Measurements from ENCODE around the gene KRTCAP2.
"Not testable (repeated sequence)": the region's sequence is repeated elsewhere in the genome, so short reads cannot be mapped to it uniquely, and the experiment has no call there.

The KRTCAP2 gene

DNA sequence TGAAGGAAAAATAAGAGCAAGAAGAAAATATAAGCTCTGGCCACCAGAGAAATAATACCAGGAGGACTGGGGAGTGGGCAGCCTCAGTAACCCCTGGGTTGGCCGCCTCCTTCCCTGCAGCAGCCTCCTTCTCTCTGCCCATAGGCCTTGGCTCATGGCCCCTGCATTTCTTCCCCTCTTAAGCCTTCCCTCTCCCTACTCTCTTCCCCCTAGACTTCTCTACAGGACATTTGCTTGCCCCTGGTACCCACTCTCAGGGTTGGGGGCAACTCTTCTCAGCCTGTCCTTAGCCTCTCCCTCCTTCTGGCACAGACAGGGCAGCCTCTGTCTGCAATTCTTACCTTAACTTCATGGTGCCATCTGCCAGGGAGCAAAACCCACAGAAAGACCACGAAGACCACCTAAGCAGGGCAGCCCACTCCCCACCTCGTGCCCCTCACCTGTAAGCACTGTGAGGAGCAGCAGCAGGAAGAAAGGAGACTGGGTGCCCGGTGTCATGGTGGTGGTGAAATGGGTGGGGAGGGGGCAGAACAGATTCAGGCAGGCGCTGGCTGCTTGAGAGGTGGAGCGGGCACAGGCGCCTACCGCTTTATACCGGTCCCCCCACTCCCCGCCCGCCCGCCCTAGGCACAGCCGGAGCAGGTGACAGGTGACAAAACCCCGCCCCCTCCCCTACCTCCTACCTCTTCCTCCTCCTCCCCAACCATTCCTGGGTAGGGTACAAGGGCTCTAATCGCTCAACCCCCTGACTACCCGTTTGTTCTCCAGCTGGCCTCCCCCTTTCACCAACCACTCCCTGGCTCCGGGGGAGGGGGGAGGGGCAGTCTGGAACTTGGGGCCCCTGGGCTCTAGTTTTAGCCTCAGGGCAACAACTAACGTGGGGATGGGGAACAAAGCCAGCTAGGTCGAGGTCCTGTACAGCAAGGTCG, 19.5 kb upstream of the KRTCAP2 start:
- DNase-seq (ENCODE audit: low spot score in 2 of 2) (no peak), ATAC-seq (no peak)
- Mint-ChIP-seq H3K4me1 (peaks cover 46% of the 10 kb centered on the region), H3K36me3 (peaks cover 35% of the 10 kb centered on the region), H3K9me3 (no peaks in the 10 kb centered on the region), H3K27ac (peak overlapping the region; percentile 99), H3K4me3 (peak overlapping the region; percentile 90)

DNA sequence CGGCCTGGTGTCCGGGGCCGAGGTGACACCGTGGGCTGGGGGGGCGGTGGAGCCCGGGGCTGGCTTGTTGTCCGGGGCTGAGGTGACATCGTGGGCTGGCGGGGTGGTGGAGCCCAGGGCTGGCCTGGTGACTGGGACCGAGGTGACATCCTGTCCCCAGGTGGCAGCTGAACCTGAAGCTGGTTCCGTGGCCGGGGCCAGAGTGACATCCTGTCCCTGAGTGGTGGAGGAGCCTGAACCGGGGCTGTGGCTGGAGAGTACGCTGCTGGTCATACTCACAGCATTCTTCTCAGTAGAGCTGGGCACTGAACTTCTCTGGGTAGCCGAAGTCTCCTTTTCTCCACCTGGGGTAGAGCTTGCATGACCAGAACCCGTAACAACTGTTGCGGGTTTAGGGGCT, 18.8 kb upstream of the KRTCAP2 start:
- Mint-ChIP-seq H3K9me3 (no peaks in the 10 kb centered on the region), H3K4me3 (peak overlapping the region; percentile 90), H3K36me3 (peaks cover 35% of the 10 kb centered on the region), H3K27ac (peak overlapping the region; percentile 99), H3K4me1 (peaks cover 46% of the 10 kb centered on the region)
- ATAC-seq (no peak), DNase-seq (ENCODE audit: low spot score in 2 of 2) (no peak)

- H3K4me1 Mint-ChIP-seq, result peaks cover 39% of the 10 kb centered on the region
- not testable (repeated sequence) for H3K27ac Mint-ChIP-seq; H3K9me3 Mint-ChIP-seq; H3K4me3 Mint-ChIP-seq; DNase-seq (ENCODE audit: low spot score in 2 of 2); ATAC-seq
- H3K36me3 Mint-ChIP-seq, result peaks cover 29% of the 10 kb centered on the region
Observed at GRCh38 chr1:155189926-155190325, 16.8 kb upstream of the KRTCAP2 start.

- H3K27ac Mint-ChIP-seq, result peak overlapping the region; percentile 79
- no peaks in the 10 kb centered on the region for H3K9me3 Mint-ChIP-seq
- DNase-seq (ENCODE audit: low spot score in 2 of 2), result no peak
- no peak for ATAC-seq
- H3K4me1 Mint-ChIP-seq, result peaks cover 22% of the 10 kb centered on the region
- peaks cover 27% of the 10 kb centered on the region for H3K36me3 Mint-ChIP-seq
- H3K4me3 Mint-ChIP-seq, result no peak overlapping the region
Observed at GRCh38 chr1:155188268-155188667, 15.2 kb upstream of the KRTCAP2 start.

- peak overlapping the region; percentile 79 for H3K27ac Mint-ChIP-seq
- ATAC-seq (no peak), DNase-seq (ENCODE audit: low spot score in 2 of 2) (no peak)
- H3K4me3 Mint-ChIP-seq, result no peak overlapping the region
- no peaks in the 10 kb centered on the region for H3K9me3 Mint-ChIP-seq
- peaks cover 14% of the 10 kb centered on the region for H3K4me1 Mint-ChIP-seq
- peaks cover 29% of the 10 kb centered on the region for H3K36me3 Mint-ChIP-seq
Observed at GRCh38 chr1:155187456-155187891, 14.4 kb upstream of the KRTCAP2 start.

GRCh38 chr1:155186794-155187455, 13.8 kb upstream of the KRTCAP2 start:
- Mint-ChIP-seq H3K4me1 (peaks cover 9% of the 10 kb centered on the region), H3K4me3 (no peak overlapping the region), H3K9me3 (no peaks in the 10 kb centered on the region), H3K27ac (peak overlapping the region; percentile 79), H3K36me3 (peaks cover 24% of the 10 kb centered on the region)
- ATAC-seq (no peak), DNase-seq (ENCODE audit: low spot score in 2 of 2) (no peak)

DNA sequence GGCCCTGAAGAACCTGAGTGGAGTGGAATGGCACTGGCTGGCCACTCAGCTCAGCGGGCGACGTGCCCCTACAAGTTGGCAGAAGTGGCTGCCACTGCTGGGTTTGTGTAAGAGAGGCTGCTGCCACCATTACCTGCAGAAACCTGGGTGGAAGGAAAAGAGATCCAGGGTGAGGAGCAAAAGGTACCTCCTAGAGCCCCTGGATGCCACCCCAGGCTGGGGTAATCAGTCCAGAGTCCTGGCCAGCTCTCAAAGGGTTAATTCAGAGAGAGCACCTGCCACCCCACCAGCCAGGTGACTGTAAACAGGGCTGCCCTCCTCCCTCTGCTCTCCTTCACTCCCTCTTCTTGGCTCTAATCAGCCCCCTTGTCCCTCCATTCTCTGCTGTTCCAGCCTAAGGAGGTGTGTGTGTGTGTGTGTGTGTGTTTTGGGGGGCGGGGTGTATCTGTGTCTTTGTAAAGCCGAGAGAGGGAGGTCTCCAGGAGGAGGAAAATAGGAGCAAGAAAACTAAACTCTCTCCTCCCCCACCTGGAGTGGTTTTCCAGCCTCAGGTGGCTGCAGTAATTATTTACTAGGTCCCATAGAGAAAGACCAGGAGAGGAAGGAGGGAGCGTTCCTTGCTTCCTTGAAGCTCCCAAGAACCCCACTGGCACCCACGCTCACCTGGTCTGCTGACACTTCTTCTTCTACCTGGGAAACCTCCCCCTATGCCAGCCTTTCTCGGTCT, 13.1 kb upstream of the KRTCAP2 start:
- ATAC-seq, result peak; percentile 25
- H3K9me3 Mint-ChIP-seq, result no peaks in the 10 kb centered on the region
- no peak overlapping the region for H3K4me3 Mint-ChIP-seq
- no peak for DNase-seq (ENCODE audit: low spot score in 2 of 2)
- H3K36me3 Mint-ChIP-seq, result peaks cover 23% of the 10 kb centered on the region
- H3K4me1 Mint-ChIP-seq, result peaks cover 7% of the 10 kb centered on the region
- peak overlapping the region; percentile 79 for H3K27ac Mint-ChIP-seq

- H3K4me3 Mint-ChIP-seq, result no peak overlapping the region
- ATAC-seq (no peak), DNase-seq (ENCODE audit: low spot score in 2 of 2) (no peak)
- H3K36me3 Mint-ChIP-seq, result peaks cover 23% of the 10 kb centered on the region
- peak overlapping the region; percentile 71 for H3K27ac Mint-ChIP-seq
- H3K4me1 Mint-ChIP-seq, result peaks cover 7% of the 10 kb centered on the region
- no peaks in the 10 kb centered on the region for H3K9me3 Mint-ChIP-seq
Observed at GRCh38 chr1:155185783-155186066, 12.6 kb upstream of the KRTCAP2 start.

GRCh38 chr1:155184835-155185782, 12.0 kb upstream of the KRTCAP2 start:
- Mint-ChIP-seq H3K4me1 (peaks cover 7% of the 10 kb centered on the region), H3K27ac (peak overlapping the region; percentile 71), H3K36me3 (peaks cover 23% of the 10 kb centered on the region), H3K4me3 (no peak overlapping the region), H3K9me3 (no peaks in the 10 kb centered on the region)
- ATAC-seq, result peak; percentile 66
- DNase-seq (ENCODE audit: low spot score in 2 of 2), result no peak

DNA sequence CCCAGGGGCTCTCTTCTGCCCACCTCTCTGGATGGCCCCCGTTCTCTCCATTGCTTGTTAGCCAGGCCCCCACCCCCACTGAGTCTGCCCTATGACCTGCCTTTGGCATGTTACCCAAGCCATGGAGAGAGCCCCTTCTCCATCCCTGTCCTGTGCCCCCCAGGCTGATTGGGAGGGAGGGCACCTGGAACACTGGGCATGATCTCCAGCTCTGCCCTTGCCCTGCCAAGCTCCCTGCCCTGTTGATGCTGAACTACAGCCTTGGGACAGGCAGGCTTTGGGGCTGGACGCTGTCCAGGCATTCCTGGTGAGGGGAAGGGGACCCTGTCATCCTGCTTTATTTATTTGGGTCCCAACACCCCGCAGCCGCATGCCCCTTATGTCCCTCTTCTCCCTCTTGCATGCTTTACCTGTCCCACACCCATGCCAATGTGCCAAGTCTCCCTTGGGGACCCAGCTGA, 11.3 kb upstream of the KRTCAP2 start:
- DNase-seq (ENCODE audit: low spot score in 2 of 2), result no peak
- Mint-ChIP-seq H3K9me3 (no peaks in the 10 kb centered on the region), H3K4me3 (no peak overlapping the region), H3K36me3 (peaks cover 27% of the 10 kb centered on the region), H3K4me1 (peaks cover 7% of the 10 kb centered on the region), H3K27ac (peak overlapping the region; percentile 71)
- ATAC-seq, result no peak

DNA sequence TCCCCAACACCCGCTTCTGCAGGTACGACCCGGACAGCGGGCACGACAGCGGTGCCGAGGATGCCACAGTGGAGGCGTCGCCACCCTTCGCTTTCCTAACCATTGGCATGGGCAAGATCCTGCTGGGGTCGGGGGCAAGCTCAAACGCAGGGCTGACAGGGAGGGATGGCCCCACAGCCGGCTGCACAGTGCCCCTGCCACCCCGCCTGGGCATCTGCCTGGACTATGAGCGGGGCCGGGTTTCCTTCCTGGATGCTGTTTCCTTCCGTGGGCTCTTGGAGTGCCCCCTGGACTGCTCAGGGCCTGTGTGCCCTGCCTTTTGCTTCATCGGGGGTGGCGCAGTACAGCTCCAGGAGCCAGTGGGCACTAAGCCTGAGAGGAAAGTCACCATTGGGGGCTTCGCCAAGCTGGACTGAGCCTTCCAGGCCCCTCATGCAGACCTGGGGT, 10.7 kb upstream of the KRTCAP2 start:
- no peak overlapping the region for H3K4me3 Mint-ChIP-seq
- ATAC-seq, result no peak
- H3K9me3 Mint-ChIP-seq, result no peaks in the 10 kb centered on the region
- peak overlapping the region; percentile 2 for H3K27ac Mint-ChIP-seq
- peaks cover 33% of the 10 kb centered on the region for H3K36me3 Mint-ChIP-seq
- H3K4me1 Mint-ChIP-seq, result peaks cover 12% of the 10 kb centered on the region
- no peak for DNase-seq (ENCODE audit: low spot score in 2 of 2)

- no peak for DNase-seq (ENCODE audit: low spot score in 2 of 2)
- Mint-ChIP-seq H3K4me3 (no peak overlapping the region), H3K4me1 (peaks cover 6% of the 10 kb centered on the region), H3K9me3 (no peaks in the 10 kb centered on the region), H3K27ac (peak overlapping the region; percentile 48), H3K36me3 (peaks cover 35% of the 10 kb centered on the region)
- no peak for ATAC-seq
Observed at GRCh38 chr1:155182052-155182550, 9.0 kb upstream of the KRTCAP2 start.

DNA sequence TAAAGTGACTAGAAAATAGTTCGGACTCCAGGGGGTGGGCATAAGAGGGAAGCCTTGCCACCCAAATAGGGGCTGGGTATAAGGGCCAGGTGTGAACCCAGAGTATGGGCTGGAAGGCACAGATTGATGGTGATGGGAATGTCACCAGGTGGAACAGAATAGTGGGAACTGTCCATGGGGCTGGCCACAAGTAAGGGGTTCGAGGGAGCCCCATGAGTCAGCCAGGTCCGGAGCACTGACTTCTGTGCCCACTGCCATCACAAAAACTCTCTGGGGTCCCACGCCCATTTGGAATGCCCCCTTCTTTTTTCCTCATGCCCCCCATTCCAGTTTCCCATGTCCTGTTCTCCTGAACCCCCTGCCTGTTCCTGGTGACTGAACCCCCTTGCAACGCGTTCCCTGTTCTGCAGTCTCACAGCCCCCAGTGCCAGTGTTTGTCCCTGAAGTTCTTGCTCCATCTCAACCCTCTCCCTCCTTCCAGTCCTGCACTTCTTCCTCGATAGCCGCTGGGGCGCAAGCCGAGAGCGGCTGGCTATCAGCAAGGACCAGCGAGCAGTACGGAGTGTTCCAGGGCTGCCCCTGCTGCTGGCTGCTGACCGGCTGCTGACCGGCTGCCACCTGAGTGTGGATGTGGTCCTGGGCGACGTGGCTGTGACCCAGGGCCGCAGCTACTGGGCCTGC, 8.4 kb upstream of the KRTCAP2 start:
- no peaks in the 10 kb centered on the region for H3K9me3 Mint-ChIP-seq
- peaks cover 11% of the 10 kb centered on the region for H3K4me1 Mint-ChIP-seq
- DNase-seq (ENCODE audit: low spot score in 2 of 2), result no peak
- peak overlapping the region; percentile 48 for H3K27ac Mint-ChIP-seq
- H3K36me3 Mint-ChIP-seq, result peaks cover 39% of the 10 kb centered on the region
- no peak for ATAC-seq
- no peak overlapping the region for H3K4me3 Mint-ChIP-seq

Data from stimulated activated effector memory CD8-positive, alpha-beta T cell treated with anti-CD3 and anti-CD28 coated beads, Interleukin-12 subunit alpha, Interleukin-12 subunit beta, amount 100 ng/mL, for 72 hours (primary cell).